GM23248 (cell line): ENCODE data around the gene CIAO2A.

Experiments used
- EZH2 ChIP-seq: fragments of 200-600 bp; sonication (generic); IDR thresholded peaks from 2 replicates; pipeline ENCODE4 v1.6.1; 2018; ENCODE audit warnings: antibody characterized with exemption, mild to moderate bottlenecking; ENCODE audit not compliant: insufficient read depth, poor library complexity, severe bottlenecking
- EZH2phosphoT487 ChIP-seq: fragments of 200-600 bp; sonication (generic); IDR thresholded peaks from 2 replicates; pipeline ENCODE4 v1.6.1; 2018; ENCODE audit warnings: antibody characterized with exemption, moderate library complexity, mild to moderate bottlenecking, low read depth; ENCODE audit not compliant: insufficient read depth

GRCh38 chr15:64089543-64090280 is 3.9 kb downstream of the CIAO2A start:
- TF ChIP-seq EZH2phosphoT487 (no peak), EZH2 (no peak)
